ENCODE data around the gene MGRN1.

GRCh38 chr16:4718466-4718865, 93.8 kb downstream of the MGRN1 start:
- no peak for TF ChIP-seq EZH2 (IDR thresholded peaks at IDR 0.05; ENCODE audit: insufficient read depth, low read length)
- no peak for TF ChIP-seq CTCF (IDR thresholded peaks at IDR 0.05; ENCODE audit: insufficient read depth, low read depth, low read length)

Data from astrocyte (in vitro differentiated cells and primary cell).